Spleen (tissue), 7 donors: ENCODE measurements around the gene EAF1.

Source experiments
- POLR2AphosphoS5 ChIP-seq, 3 donors: sonication (generic); formaldehyde crosslinking; IDR thresholded peaks; one replicate each; pipeline ENCODE4 v1.5.1; 2017; ENCODE audit warnings: antibody characterized with exemption in 3 of 3
- TF ChIP-seq, protein P1 (sequence below), 11 experiments: fragments of 200-600 bp in 7 of 11; fragments of 450-650 bp in 4 of 11; sonication (generic) in 4 of 11; IDR thresholded peaks in 8 of 11; conservative IDR thresholded peaks in 3 of 11; 1 replicate in 7 of 11; 2 replicates in 4 of 11; pipeline versions ENCODE4 v1.4.0 to v1.8.0; 2016 to 2021; ENCODE audit warnings: antibody characterized with exemption in 11 of 11, inconsistent platforms in 4 of 11, mild to moderate bottlenecking in 1 of 11
- donor health status: DM: no; HTN: no; CAD: no; lungs with moderate emphysema.
- donor health status: DM: no; HTN: no; CAD: no.
- donor health status: DM: no; HTN: no; CAD: no.

DNA sequence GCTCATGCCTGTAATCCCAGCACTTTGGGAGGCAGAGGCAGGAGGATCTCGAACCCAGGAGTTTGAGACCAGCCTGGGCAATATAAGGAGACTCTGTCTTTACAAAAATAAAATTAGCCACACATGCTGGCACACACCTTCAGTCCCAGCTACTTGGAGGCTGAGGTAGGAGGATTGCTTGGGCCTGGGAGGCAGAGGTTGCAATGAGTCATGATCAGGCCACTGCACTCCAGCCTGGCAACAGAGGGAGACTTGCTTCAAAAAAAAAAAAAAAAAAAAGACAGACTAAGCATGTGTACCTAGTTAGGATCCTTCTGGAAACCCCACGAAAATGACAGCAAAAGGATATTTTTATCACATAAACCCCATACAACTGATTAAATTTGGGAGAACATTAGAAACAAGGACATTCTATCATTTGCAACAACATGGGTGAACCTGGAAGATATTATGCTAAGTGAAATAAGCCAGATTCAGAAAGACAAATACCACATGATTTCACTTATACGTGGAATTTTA lies 44.9 kb upstream of the EAF1 start:
- no peak for TF ChIP-seq POLR2AphosphoS5 (IDR thresholded peaks at IDR 0.05)
- TF ChIP-seq, protein P1, sequence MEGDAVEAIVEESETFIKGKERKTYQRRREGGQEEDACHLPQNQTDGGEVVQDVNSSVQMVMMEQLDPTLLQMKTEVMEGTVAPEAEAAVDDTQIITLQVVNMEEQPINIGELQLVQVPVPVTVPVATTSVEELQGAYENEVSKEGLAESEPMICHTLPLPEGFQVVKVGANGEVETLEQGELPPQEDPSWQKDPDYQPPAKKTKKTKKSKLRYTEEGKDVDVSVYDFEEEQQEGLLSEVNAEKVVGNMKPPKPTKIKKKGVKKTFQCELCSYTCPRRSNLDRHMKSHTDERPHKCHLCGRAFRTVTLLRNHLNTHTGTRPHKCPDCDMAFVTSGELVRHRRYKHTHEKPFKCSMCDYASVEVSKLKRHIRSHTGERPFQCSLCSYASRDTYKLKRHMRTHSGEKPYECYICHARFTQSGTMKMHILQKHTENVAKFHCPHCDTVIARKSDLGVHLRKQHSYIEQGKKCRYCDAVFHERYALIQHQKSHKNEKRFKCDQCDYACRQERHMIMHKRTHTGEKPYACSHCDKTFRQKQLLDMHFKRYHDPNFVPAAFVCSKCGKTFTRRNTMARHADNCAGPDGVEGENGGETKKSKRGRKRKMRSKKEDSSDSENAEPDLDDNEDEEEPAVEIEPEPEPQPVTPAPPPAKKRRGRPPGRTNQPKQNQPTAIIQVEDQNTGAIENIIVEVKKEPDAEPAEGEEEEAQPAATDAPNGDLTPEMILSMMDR (IDR thresholded peaks at IDR 0.05 in 8 of 11, conservative IDR thresholded peaks at IDR 0.05 in 3 of 11) = no peak
